ENCODE measurements around the gene LOXL3.

GRCh38 chr2:74556831-74557370 lies 3.2 kb upstream of the LOXL3 start:
- no peak for TF ChIP-seq ZNF274 (IDR thresholded peaks at IDR 0.05; ENCODE audit: low read depth, low read length)
- TF ChIP-seq SUZ12 (IDR thresholded peaks at IDR 0.05; ENCODE audit: extremely low read depth, insufficient read depth, insufficient read length): no peak

Measured in NT2/D1 (cell line).